Activated T-helper 9 cell treated with anti-CD3 and anti-CD28 coated beads, Interleukin-2, amount 50 U/mL, for 16 hours (primary cell): ENCODE results near the gene ELMOD1.
"Not testable (repeated sequence)": the region's sequence is repeated elsewhere in the genome, so short reads cannot be mapped to it uniquely, and the experiment has no call there.

ENCODE experiments used
- DNase-seq: peaks from one replicate; pipeline ENCODE4 v3.0.0-alpha.2; 2020; ENCODE audit warnings: low read depth

ELMOD1 gene

GRCh38 chr11:107590460-107591377, at the start of gene ELMOD1:
ELMOD1 (plus strand) TSS chr11:107591147; CDS start chr11:107618190, 27,043 bp downstream.
- DNase-seq: peak; percentile 16

GRCh38 chr11:107545101-107545514, 45.8 kb upstream of the ELMOD1 start:
- no peak for DNase-seq

GRCh38 chr11:107547961-107548360, 43.0 kb upstream of the ELMOD1 start:
- no peak for DNase-seq

GRCh38 chr11:107549253-107549953, 41.5 kb upstream of the ELMOD1 start:
- no peak for DNase-seq

GRCh38 chr11:107549954-107550285, 41.0 kb upstream of the ELMOD1 start:
- no peak for DNase-seq

GRCh38 chr11:107550304-107550703, 40.6 kb upstream of the ELMOD1 start:
- no peak for DNase-seq

GRCh38 chr11:107561688-107562087, 29.3 kb upstream of the ELMOD1 start:
- no peak for DNase-seq

- DNase-seq: no peak
These were observed 28.2 kb upstream of the ELMOD1 start for GRCh38 chr11:107562647-107563208.

- no peak for DNase-seq
These were observed 27.2 kb upstream of the ELMOD1 start for GRCh38 chr11:107563702-107564101.

- DNase-seq: no peak
These were observed 26.1 kb upstream of the ELMOD1 start for GRCh38 chr11:107564877-107565218.

GRCh38 chr11:107565219-107565937, 25.6 kb upstream of the ELMOD1 start, which contains the start of gene ALKBH8:
ALKBH8 (minus strand) TSS chr11:107565735; CDS start chr11:107560893, 4,842 bp downstream.
- DNase-seq: peak; percentile 64

GRCh38 chr11:107565955-107566501, 24.9 kb upstream of the ELMOD1 start:
- DNase-seq: not testable (repeated sequence)

- DNase-seq: no peak
These were observed 24.4 kb upstream of the ELMOD1 start for GRCh38 chr11:107566569-107566968.

- no peak for DNase-seq
These were observed 23.1 kb upstream of the ELMOD1 start for GRCh38 chr11:107567739-107568335.

GRCh38 chr11:107570015-107570414, 20.9 kb upstream of the ELMOD1 start:
- DNase-seq: no peak

GRCh38 chr11:107573438-107573837, 17.5 kb upstream of the ELMOD1 start:
- DNase-seq: no peak

GRCh38 chr11:107576497-107577345, 14.2 kb upstream of the ELMOD1 start:
- not testable (repeated sequence) for DNase-seq

- no peak for DNase-seq
These were observed 13.6 kb upstream of the ELMOD1 start for GRCh38 chr11:107577346-107577711.

- not testable (repeated sequence) for DNase-seq
These were observed 11.8 kb upstream of the ELMOD1 start for GRCh38 chr11:107579169-107579568.

- no peak for DNase-seq
These were observed 9.8 kb upstream of the ELMOD1 start for GRCh38 chr11:107581147-107581546.
